DMS53 treated with DMSO at 0.1 percent for 48 hours (cell line): ENCODE data around the gene PEAK1.
"Not testable (repeated sequence)": the region's sequence is repeated elsewhere in the genome, so short reads cannot be mapped to it uniquely, and the experiment has no call there.

Experiments used
- DNase-seq: peaks from one replicate; lab custom pipeline; 2025; ENCODE audit not compliant: unreplicated experiment; lab: John Stamatoyannopoulos, UW

Gene PEAK1

DNA sequence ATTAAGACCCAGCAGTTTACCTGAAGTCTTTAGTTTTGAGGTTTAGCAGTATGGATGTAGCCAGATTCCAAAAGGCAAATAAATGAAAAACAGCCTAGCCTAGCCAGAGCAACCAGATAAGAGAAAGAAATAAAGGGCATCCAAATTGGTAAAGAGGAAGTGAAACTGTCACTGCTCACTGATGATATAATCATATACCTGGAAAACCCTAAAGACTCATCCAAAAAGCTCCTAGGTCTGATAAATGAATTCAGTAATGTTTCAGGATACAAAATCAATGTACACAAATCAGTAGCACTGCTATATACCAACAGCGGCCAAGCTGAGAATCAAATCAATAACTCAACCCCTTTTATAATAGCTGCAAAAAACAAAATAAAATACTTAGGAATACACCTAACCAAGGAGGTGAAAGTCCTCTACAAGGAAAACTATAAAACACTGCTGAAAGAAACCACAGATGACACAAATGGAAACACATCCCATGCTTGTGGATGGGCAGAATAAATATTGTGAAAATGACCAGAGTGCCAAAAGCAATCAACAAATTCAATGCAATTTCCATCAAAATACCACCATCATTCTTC lies 13.6 kb downstream of the PEAK1 start:
- not testable (repeated sequence) for DNase-seq

DNA sequence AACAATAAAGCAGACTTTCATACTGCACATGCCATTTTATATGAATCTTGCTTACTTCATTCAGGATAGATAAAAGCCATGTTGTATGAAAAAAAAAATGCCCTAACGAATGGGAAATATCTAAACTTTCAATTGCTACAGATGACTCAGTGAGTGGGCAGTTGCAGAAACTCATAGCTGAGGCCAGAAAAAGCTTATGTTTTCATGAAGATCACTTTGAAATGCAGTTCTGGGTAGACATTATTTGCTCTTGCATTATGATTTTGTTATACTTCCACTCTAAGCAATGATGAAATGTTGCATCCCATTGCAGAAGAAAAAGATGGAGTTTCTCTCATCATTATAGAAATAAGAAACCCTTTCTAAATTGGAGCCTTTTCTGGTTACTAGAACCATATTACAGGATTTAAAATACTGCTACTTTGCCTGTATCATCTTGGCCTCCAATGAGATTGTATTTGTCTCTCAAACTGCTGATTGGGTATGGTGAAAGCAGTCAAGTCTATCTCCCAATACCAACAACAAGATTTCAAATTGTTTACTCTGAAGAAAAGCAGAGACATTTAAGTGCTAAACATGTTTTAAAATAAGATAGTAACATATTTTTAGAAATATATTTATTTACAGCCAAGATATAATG lies 17.0 kb downstream of the PEAK1 start:
- no peak for DNase-seq

DNA sequence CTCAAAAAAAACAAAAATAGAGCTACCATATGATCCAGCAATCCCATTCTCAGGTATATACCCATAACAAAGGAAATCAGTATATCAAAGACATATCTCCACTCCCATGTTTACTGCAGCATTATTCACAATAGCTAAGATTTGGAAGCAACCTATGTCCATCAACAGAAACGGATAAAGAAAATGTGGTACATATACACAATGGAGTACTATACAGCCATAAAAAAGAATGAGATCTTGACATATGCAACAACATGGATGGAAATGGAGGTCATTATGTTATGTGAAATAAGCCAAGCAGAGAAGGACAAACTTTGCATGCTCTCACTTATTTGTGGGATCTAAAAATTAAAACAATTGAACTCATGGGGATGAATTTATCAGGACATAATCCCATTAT lies 19.6 kb downstream of the PEAK1 start:
- no peak for DNase-seq

DNA sequence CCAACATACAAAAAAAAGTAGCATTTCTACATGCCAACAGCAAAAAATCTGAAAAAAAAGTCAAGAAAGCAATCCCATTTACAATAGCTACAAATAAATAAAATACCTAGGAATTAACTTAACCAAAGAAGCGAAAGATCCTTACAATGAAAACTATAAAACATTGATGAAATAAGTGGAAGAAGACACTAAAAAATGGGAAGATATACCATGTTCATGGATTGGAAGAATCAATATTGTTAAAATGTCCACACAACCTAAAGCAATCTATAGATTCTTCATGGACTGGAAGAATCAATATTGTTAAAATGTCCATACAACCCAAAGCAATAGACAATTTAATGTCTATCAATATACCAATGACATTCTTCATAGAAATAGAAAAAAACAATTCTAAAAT lies 21.0 kb downstream of the PEAK1 start:
- DNase-seq, result no peak

DNA sequence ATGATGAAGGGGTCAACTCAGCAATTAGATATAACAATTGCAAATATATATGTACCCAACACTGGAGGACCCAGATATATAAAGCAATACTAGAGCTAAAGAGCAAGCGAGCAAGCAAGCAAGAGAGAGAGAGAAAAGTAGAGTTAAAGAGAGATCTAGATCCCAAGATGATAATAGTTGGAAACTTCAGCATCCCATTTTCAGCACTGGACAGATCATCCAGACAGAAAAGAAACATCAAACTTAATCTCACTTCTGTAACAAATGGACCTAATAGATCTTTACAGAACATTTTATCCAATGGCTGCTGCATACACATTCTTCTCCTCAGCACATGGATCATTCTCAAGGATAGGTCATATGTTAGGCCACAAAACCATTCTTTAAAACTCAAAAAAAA lies 23.2 kb downstream of the PEAK1 start:
- no peak for DNase-seq

DNA sequence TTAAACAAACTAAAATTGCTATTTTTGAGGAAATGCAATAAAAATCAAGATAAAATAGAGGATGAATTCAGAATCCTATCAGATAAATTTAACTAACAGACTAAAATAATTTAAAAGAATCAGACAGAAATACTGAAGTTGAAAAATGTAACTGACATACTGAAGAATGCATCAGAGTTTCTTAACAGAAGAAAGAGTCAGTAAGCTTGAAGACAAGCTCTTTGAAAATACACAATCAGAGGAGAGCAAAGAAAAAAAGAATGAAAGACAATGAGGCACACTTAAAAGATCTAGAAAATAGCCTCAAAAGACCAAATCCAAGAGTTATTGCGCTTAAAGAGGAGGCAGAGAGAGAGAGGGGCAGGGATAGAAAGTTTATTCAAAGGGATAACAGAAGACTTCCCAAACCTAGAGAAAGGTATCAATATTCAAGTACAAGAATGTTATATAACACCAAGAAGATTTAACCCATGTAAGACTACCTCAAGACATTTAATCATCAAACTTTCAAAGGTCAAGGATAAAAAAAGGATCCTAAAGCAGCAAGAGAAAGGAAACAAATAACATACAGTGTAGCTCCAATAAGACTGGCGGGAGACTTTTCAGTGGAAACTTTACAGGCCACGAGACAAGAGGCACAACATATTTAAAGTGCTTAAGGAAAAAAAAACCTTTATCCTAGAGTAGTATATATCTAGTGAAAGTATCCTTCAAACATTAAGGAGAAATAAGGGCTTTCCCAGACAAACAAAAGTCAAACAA lies 24.7 kb downstream of the PEAK1 start:
- DNase-seq, result no peak

DNA sequence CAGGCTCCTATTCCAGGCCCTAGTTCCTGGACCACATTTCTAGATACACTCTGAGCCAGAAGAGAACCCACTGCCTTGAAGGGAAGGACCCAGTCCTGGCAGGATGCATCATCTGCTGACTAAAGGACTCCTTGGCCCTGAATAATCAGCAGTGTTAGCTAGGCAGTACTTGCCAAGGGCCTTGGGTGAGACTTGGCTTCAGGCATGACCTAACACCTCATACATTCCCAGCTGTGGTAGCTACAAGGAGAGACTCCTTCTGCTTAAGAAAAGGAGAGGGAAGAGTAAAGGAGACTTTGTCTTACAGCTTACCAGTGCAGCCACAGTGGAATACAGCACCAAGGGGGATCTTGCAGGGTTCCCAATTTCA lies 26.4 kb downstream of the PEAK1 start:
- no peak for DNase-seq

DNA sequence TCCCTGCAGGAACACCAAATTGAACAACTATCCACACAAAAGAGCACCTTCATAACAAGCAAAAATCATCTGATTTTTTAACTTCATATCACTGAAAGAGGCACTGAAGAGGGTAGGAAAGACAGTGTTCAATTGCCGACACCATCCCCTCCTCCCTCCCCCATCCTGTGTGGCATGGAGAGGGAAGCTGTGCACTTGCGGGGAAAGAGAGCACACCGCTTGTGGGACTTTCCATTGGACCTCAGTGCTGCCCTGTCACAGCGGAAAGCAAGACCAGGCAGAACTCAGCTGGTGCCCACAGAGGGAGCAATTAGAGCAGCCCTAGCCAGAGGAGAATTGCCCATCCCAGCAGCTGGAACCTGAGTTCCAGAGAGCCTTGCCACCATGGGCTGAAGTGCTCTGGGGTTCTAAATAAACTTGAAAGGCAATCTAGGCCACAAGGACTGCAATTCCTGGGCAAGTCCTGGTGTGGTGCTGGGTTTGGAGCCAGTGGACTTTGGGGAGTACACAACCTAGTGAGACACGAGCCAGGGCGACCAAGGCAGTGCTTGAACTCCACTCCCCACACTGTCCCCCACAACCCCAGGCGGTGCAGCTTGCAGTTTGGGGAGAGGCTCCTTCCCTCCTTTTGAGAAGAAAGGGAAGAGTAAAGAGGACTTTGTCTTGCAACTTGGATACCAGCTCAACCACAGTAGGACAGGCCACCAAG lies 27.0 kb downstream of the PEAK1 start:
- no peak for DNase-seq

DNA sequence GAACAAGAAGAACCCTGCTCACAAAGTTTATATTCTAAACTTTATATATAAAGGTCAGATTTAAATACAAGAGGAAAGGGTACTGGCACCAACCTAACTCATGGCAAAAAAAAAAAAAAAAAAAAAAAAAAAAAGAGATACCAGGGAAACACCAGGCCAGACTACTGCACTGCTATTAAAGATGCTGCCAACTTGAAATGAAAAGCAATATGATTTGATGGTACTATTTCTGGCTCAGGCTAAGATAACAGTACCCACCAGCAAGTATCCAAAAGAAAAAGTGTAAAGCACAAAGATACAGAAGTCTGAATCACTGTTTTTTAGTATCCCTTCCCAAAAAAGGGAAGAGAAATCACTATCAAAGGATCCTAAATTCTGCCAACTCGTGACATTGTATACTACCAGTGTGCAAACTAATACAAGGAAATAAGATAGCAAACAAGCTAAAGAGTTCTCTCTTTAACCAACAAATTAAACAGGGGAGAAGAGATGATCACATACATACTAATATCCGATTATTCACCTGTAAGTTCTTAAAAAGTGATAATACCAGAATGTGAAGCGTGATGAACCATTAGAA lies 28.4 kb downstream of the PEAK1 start:
- no peak for DNase-seq

DNA sequence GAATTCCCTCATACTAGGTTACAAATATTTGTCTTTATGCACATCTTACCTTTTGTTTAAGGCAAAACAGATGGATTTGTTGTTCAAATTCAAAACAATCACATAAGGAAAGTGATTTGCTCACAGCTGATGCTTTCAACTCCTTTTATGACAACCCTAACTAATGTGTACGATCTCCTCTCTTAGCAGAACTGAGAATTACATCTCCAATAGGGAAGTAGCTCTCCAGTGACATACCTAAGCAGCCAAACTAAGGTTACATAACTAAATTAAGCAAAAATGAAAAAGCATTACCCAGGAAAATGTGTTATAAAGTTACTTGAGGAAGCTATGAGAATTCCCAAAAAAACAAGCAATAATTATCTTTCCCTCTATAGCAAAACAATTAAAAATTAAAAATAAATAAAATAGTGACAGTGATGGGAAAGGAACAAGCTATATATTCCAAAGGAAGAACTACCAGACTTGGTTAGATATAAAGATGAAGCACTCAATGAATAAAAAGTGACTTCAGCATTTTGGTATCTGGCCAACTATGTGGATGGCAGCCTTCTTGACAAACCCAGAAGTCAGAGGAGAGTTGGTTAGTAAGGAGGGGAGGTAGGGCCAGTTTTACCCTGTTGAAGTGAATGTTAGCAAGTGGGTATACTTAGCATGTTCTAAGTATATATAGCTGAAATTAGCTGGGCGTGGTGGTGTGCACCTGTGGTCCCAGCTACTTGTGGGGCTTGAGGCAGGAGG lies 32.4 kb downstream of the PEAK1 start:
- DNase-seq, result no peak

DNA sequence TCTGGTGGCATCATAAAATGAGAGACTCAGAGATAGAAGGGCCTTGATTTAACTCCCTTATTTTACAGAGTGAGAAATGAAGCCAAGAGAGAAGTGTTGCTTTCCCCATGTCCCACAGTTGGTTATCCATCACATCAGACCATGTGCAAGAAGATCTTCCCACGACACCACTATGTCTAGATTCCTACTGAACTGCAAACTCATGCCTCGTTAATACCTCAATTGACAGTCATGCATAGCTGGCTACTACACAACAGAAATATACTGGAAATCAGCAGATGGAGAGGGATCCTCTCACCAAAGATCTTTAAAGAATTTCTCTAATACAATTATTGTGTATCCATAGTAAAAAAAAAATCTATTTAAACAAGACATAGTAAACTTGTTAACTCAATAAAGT lies 33.3 kb downstream of the PEAK1 start:
- DNase-seq, result no peak

DNA sequence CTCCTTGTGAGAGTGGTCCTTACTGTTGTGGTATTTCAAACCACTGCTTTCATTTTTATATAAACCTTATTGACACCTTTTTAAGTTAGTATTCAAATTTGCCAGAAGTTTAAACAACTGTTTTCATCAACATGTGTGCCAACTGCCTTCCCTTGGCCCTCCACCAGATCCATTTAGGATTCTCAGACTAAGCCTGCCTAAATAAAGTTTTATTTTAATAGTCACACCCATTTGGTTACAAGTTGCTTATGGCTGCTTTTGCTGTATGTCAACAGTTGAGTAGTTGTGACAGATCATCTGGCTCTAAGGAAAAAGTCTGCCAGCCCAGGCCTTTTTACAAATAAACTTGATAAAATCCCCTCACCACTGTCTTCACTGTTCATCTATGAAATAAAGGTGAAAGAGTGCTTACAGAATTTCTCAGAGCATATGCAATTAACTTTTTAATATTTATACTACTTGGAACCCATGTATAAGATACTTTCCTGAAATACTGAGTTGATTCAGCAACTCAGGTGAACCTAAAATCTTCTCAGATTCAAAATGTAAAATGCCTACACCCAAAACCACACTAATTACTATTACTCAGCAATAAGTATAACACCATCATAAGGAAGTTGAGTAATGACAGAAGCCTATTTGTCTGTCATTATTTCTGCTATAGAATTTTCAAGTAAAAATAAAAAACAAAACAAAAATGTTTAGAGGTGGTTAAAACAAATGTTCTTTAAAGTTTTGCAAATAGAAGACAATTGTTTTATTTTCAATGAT lies 35.1 kb downstream of the PEAK1 start:
- DNase-seq, result no peak

DNA sequence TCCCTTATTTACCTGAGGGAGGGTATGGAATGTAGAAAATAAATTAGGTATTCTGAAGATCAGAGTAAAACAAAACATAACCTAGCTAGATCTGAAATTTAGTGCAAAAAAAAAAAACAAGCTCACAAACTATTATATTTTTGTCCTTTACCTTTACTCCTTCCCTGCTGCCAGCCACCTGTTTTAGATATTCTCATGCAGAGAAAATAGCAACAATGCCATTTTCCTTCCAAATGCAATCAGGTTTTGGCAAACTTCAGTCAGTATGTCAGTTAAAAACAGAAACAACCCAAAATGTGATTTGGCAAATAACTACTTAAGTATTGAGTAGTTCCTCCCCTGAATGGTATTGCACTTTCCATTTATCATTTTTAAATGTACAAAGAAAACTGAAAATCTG lies 35.8 kb downstream of the PEAK1 start:
- DNase-seq, result no peak

DNA sequence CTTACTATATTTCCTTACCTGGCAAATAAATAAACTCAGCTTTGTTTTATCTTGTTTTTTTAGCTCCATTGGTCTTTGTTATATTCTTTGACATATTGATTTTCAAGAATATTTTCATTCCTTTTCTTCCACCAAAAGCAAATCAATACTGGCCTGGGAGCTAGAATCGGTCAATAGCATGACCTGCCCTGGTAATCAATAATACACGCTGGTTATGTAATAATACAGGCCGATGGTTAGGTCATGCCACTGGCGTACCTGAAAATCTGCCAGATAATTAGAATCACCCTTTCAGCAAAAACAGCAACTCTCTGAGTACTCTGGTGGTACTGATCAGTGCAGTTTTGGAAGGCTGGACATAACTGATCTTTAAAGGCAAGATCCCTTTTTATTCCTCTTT lies 39.9 kb downstream of the PEAK1 start:
- no peak for DNase-seq

DNA sequence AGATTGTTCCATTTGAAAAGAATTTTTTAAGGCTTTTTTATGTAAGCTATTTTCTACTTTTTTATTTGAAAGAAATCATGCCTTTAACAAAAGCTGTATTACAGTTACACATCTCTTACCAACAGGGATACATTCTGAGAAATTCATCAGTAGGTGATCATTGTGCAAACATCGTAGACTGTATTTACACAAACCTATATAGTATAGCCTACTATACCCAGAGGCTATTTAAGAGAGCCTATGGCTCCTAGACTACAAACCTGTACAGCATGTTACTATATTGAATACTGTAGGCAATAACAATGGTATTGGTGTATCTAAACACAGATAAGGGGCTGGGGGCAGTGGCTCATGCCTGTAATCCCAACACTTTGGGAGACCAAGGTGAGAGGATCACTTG lies 43.1 kb downstream of the PEAK1 start:
- no peak for DNase-seq

DNA sequence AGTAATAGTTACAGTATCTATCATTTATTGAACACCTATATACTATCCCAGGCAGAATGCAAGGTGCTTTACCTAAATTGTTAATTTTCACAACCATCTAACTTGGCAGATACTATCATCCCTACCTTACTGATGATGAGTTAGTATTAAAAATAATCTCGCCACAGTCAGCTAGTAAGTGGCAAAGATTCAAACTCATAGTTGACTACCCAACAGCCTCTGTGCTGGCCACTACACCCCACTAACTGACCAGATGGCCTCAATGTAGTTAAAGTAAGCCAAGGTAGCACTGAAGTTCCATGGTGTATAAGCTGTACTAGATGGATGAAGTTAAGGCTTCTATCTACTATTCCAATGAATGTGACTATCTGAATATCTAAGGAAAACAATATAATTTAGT lies 44.8 kb downstream of the PEAK1 start:
- DNase-seq, result no peak

DNA sequence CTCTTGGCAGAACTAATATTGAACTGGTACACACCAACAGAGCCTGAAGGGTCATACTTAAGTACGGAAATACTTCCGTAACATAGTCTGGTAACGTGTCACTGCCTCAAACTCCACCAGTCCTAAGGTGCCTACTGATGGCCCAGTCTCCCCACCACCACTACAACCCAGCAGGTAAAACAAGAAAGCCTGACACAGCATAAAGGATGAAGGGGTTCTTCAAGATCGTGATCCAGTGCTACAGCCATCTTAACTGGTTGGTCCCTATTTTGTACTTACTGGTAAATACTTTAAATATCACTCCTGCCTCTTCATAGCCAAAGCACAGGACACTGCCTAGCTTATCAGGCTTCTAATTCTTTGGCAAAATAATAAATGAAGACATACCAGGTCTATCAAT lies 46.5 kb downstream of the PEAK1 start:
- DNase-seq, result no peak

DNA sequence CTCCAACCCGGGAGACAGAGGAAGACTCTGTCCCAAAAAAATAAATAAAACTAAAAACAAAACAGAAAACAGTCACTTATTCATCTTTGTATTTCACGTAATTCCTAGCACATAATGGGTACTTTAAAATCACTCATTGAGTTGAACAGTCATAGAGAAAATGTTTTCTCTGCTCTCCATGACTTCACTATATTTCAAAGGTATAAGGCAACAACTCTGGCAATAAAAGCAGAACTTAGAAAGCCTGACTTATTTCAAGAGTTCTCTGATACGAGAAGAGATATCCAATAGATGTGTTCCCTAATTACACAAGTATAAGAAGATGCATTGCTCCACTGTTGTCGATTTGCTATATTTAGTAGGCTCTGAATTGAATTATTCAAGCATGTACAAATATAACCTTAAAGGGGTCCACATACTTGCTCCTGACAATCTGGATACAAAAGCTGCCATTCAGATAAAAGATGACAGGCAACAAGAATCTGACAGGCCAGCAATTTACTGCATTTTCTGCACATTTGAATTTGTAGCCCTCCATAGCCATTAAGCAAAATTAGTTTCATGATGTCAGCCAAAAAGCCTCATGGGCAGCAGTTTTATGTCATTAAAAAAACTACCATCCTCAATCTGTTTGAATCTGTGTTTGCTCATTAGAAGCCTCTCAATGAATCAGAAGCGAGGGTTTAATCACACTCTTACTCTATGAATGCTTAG lies 47.9 kb downstream of the PEAK1 start:
- no peak for DNase-seq

DNA sequence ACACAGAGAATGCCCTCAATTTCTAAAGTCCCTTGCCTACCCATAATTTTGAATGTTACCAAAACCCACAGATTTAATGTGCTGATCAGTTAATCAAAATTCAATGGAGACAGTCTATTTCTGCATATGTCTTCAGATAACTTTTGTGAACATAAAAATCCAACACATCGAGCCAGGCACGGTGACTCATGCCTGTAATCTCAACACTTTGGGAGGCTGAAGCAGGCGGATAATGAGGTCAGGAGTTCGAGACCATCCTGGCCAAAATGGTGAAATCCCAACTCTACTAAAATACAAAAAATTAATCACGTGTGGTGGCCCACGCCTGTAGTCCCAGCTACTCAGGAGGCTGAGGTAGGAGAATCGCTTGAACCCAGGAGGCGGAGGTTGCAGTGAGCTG lies 49.3 kb downstream of the PEAK1 start:
- no peak for DNase-seq

DNA sequence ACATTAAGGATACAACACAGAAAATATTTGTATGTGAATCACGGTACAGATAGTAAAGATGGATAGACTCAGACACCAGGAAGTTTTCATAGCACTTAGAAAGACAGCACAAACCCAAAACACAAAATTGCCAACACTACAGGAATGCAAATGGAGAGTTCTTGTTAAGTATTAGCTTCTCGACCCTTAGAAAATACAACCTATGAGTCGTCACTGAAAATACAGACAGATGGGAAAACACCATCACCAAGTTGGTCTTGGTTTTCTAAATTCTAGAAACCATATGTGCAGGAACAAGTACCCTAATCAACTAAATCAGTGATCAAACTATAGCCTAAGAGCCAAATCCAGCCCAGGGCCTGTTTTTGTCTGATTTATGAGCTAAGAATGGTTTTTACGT lies 50.7 kb downstream of the PEAK1 start:
- no peak for DNase-seq
